ENCODE measurements around the gene GRAMD1C. TPM values are rescaled to one million over a fixed set of nuclear protein-coding genes. Genes with fewer than 3 reads are reported as not detected.

GRAMD1C gene
- total RNA-seq, 4 donors from 2014 or later: 23.0 to 38.2 (median 33.2) TPM

DNA sequence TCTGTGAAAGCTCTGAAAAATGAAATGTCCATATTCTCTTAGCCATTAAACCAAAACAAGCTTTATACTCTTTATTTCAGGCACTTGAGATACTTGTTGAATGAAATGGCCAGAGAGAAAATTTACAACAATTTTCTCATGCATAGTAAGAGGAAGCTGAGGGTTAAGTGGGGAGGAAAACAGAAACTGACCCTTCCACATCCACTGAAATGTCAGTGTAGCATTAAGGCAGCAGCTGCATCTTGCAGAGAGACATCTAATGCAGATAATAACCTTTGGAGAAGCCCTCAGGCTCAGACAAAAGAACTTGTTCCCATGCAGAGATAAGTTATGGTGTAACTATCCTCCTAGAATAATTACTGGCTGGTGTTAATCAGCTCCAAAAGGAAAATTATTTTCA is 143.2 kb downstream of the GRAMD1C start:
- intact Hi-C loops (cut with DNase I; ENCODE audit: low total_unique reads): no loop called here

DNA sequence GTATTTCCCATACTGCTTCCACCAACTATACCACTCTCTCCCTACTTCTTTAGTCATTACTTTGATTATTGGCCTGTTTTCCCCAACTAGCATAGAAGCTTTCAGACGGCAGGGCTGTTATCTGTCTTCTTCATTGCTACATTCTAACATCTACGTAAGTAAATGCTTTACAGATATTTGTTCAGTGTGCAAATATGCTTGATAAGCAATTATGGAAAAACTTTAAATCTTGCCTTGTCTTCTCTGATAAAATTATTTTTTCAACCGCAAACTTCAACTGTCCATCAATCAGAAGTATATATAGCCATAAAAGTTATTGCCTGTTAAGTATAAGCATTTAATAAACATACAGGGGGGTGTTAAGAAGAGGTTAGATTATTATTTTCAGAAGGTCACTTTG is 145.0 kb downstream of the GRAMD1C start:
- intact Hi-C loops (cut with DNase I; ENCODE audit: low total_unique reads): no loop called here
- H3K4me3 ChIP-seq (ENCODE audit: low read depth, poor library complexity, severe bottlenecking): no peak overlapping the region
- no peak for DNase-seq (ENCODE audit: low spot score in 2 of 2)
- 95 to 97% methylated on average over 3 of the region's 3 CpGs for whole genome bisulfite sequencing, 2 donors
- TF ChIP-seq POLR2A (IDR thresholded peaks at IDR 0.05): no peak
- TF ChIP-seq, protein P1, sequence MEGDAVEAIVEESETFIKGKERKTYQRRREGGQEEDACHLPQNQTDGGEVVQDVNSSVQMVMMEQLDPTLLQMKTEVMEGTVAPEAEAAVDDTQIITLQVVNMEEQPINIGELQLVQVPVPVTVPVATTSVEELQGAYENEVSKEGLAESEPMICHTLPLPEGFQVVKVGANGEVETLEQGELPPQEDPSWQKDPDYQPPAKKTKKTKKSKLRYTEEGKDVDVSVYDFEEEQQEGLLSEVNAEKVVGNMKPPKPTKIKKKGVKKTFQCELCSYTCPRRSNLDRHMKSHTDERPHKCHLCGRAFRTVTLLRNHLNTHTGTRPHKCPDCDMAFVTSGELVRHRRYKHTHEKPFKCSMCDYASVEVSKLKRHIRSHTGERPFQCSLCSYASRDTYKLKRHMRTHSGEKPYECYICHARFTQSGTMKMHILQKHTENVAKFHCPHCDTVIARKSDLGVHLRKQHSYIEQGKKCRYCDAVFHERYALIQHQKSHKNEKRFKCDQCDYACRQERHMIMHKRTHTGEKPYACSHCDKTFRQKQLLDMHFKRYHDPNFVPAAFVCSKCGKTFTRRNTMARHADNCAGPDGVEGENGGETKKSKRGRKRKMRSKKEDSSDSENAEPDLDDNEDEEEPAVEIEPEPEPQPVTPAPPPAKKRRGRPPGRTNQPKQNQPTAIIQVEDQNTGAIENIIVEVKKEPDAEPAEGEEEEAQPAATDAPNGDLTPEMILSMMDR (IDR thresholded peaks at IDR 0.05): no peak

More for the DNA sequence above, 143.2 kb downstream of the GRAMD1C start:
- no peak for TF ChIP-seq POLR2A (IDR thresholded peaks at IDR 0.05)
- TF ChIP-seq, protein P1 (IDR thresholded peaks at IDR 0.05): no peak
- no peak for DNase-seq (ENCODE audit: low spot score in 2 of 2)
- H3K4me3 ChIP-seq (ENCODE audit: low read depth, poor library complexity, severe bottlenecking): no peak overlapping the region

DNA sequence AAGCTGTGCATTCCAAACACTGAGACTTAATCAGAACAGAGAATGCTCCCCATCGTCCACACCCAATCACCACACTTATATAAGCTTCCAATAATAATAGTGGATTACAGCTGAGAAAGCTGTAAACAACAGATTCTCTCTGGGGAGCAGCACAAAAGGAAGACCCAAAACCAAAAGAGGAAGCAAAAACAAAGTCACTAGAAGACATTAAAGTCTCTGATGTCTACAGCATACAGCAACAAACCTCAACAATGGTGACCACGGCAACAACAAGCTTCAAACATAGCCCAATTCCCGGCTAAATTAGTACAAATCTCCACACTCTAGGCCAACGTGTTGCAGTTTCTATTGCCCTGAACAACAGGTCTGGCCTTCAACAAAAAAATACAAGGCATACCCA is 147.0 kb downstream of the GRAMD1C start:
- TF ChIP-seq, protein P1 (IDR thresholded peaks at IDR 0.05): no peak
- no peak overlapping the region for H3K4me3 ChIP-seq (ENCODE audit: low read depth, poor library complexity, severe bottlenecking)
- 50 to 62% methylated on average over 4 of the region's 4 CpGs for WGBS, 2 donors
- intact Hi-C loops (cut with DNase I; ENCODE audit: low total_unique reads): no loop called here
- no peak for DNase-seq (ENCODE audit: low spot score in 2 of 2)

Other genes starting within 250 kb of the GRAMD1C start
- 10 to 100 TPM; 21.8 to 26.6 (median 24.1) TPM for gene USF3, start 142.1 kb upstream of the GRAMD1C start, total RNA-seq
- gene NAA50, start 92.5 kb upstream of the GRAMD1C start, total RNA-seq: 100 to 1,000 TPM; 125 to 181 (median 138) TPM
- gene ATP6V1A, start 91.8 kb upstream of the GRAMD1C start, total RNA-seq: 10 to 100 TPM; 41.7 to 77.0 (median 62.7) TPM
- 10 to 100 TPM in 3 of 4 donors, 1 to 10 TPM in 1; 5.8 to 16.5 (median 13.7) TPM for gene ZDHHC23, start 109.2 kb downstream of the GRAMD1C start, total RNA-seq
- gene CCDC191, start 217.7 kb downstream of the GRAMD1C start, total RNA-seq: 1 to 10 TPM; 2.5 to 7.3 (median 5.3) TPM
- 10 to 100 TPM; 10.8 to 19.4 (median 11.8) TPM for gene QTRT2, start 217.9 kb downstream of the GRAMD1C start, total RNA-seq

All from lower leg skin (tissue), 4 donors.